SU-DHL-6 (cell line): ENCODE data around the gene CTPS2.

Source experiments
- CTCF ChIP-seq: fragments of 200-600 bp; sonication (generic); IDR thresholded peaks from one replicate; pipeline ENCODE4 v1.5.1; 2017; ENCODE audit warnings: antibody characterized with exemption, mild to moderate bottlenecking, low read length, moderate library complexity; ENCODE audit not compliant: insufficient read depth, poor library complexity, severe bottlenecking
- EZH2phosphoT487 ChIP-seq: fragments of 200-600 bp; sonication (generic), shearing (Covaris generic); conservative IDR thresholded peaks from 2 replicates; pipeline ENCODE4 v1.6.1; 2018; ENCODE audit warnings: mild to moderate bottlenecking, antibody characterized with exemption, low read length, moderate library complexity, mixed read lengths

- TF ChIP-seq CTCF (no peak), EZH2phosphoT487 (no peak)
These were observed 59.0 kb downstream of the CTPS2 start for GRCh38 chrX:16653424-16653823.
